ENCODE data around the gene SMAD3.
A peak's percentile ranks its signal among the peaks of the same experiment; 100 is the strongest.

The SMAD3 gene

GRCh38 chr15:67164811-67165253 lies 99.4 kb downstream of the SMAD3 start:
- peak; percentile 89 for DNase-seq

DNA sequence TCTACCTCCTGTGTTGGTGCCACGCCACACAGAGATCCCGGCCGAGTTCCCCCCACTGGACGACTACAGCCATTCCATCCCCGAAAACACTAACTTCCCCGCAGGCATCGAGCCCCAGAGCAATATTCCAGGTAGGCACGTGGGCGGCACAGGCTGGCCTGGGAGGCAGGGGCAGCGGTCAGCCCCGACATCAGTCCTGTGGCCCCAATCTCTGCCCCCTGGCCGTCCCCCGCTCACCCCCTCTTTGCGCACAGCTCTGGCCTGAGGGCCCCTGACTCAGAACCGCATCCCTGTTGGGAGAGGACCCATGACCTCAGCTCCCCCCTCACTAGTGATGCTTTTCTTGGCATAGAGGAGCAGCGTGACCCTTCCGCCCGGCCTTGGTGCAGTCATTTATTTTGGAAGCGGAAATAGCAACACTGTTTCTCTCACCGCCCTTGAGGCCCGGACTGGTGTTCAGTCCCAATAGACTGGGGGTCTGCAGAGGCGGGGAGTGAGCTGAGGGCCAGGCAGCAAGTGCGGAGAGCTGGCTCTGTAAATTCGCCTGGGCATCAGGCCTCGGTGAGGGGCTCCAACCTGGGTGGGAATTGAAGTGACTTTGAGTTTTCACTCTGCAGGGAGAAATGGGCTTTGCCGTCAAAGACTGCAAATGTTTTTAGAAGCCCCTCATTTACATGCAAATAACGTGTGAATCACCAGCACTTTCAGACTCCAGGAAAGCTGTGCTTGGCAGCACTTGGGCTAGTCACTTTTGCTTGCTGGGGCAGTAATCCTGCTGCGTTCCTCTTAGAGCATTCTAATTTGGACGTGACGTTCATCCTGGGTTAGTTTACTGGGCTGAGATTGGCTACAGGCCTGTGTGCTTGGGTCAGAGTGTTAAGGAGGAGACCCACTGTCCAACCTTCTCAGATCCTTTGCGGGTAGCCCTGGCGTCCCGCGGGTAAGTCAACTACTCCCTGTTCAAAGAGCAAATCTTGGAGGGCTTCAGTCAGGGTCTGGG lies 100.2 kb downstream of the SMAD3 start:
- no peak overlapping the region for H2AK5ac ChIP-seq (ENCODE audit: low read length)
- H2BK120ac ChIP-seq (ENCODE audit: low read depth, low read length): no peak overlapping the region
- H4K8ac ChIP-seq (ENCODE audit: low read depth, low read length): no peak overlapping the region
- H3K27me3 ChIP-seq (ENCODE audit: insufficient read depth, low read length, poor library complexity): no peaks in the 10 kb centered on the region
- no peak overlapping the region for H2BK15ac ChIP-seq (replicated peaks; ENCODE audit: low read depth)
- H3K79me1 ChIP-seq (ENCODE audit: low read length): peaks cover 2% of the 10 kb centered on the region
- H3K4ac ChIP-seq (ENCODE audit: low read depth, low read length): no peak overlapping the region
- no peak overlapping the region for H3K23ac ChIP-seq (ENCODE audit: low read length)
- no peak overlapping the region for H2BK5ac ChIP-seq (ENCODE audit: low read length)
- no peak overlapping the region for H3K4me3 ChIP-seq (ENCODE audit: low read length)
- no peak overlapping the region for H3K18ac ChIP-seq (ENCODE audit: low read length)
- no peak overlapping the region for H3K9ac ChIP-seq (ENCODE audit: low read length)
- peaks cover 12% of the 10 kb centered on the region for H3K4me1 ChIP-seq (ENCODE audit: control insufficient read depth, low read depth, low read length)
- no peak overlapping the region for H3K56ac ChIP-seq (ENCODE audit: low read length)
- no peaks in the 10 kb centered on the region for H3K36me3 ChIP-seq (ENCODE audit: control insufficient read depth, insufficient read depth, low read length)
- H4K5ac ChIP-seq (ENCODE audit: low read length): no peak overlapping the region
- no peaks in the 10 kb centered on the region for H3K79me2 ChIP-seq (ENCODE audit: control insufficient read depth, insufficient read depth, low read length)
- DNase-seq: peak; percentile 90
- no peak overlapping the region for H3K27ac ChIP-seq (ENCODE audit: low read depth, low read length)
- no CpG with 5 or more reads among the region's 34 CpGs for WGBS (ENCODE audit: extremely low coverage, insufficient coverage, low lambda C conversion rate)
- H3K4me2 ChIP-seq (ENCODE audit: low read length): no peak overlapping the region

More at GRCh38 chr15:67164811-67165253, 99.4 kb downstream of the SMAD3 start:
- no peak overlapping the region for H2BK5ac ChIP-seq (ENCODE audit: low read length)
- no peak overlapping the region for H2BK15ac ChIP-seq (replicated peaks; ENCODE audit: low read depth)
- H3K27ac ChIP-seq (ENCODE audit: low read depth, low read length): no peak overlapping the region
- H2AK5ac ChIP-seq (ENCODE audit: low read length): no peak overlapping the region
- peaks cover 12% of the 10 kb centered on the region for H3K4me1 ChIP-seq (ENCODE audit: control insufficient read depth, low read depth, low read length)
- H3K4ac ChIP-seq (ENCODE audit: low read depth, low read length): no peak overlapping the region
- H4K5ac ChIP-seq (ENCODE audit: low read length): no peak overlapping the region
- H3K36me3 ChIP-seq (ENCODE audit: control insufficient read depth, insufficient read depth, low read length): no peaks in the 10 kb centered on the region
- H3K56ac ChIP-seq (ENCODE audit: low read length): no peak overlapping the region
- H3K79me1 ChIP-seq (ENCODE audit: low read length): peaks cover 2% of the 10 kb centered on the region
- no CpG with 5 or more reads among the region's 17 CpGs for WGBS (ENCODE audit: extremely low coverage, insufficient coverage, low lambda C conversion rate)
- H3K4me2 ChIP-seq (ENCODE audit: low read length): no peak overlapping the region
- no peak overlapping the region for H3K23ac ChIP-seq (ENCODE audit: low read length)
- no peaks in the 10 kb centered on the region for H3K79me2 ChIP-seq (ENCODE audit: control insufficient read depth, insufficient read depth, low read length)
- no peak overlapping the region for H4K8ac ChIP-seq (ENCODE audit: low read depth, low read length)
- H3K4me3 ChIP-seq (ENCODE audit: low read length): no peak overlapping the region
- H2BK120ac ChIP-seq (ENCODE audit: low read depth, low read length): no peak overlapping the region
- no peak overlapping the region for H3K18ac ChIP-seq (ENCODE audit: low read length)
- no peak overlapping the region for H3K9ac ChIP-seq (ENCODE audit: low read length)
- H3K27me3 ChIP-seq (ENCODE audit: insufficient read depth, low read length, poor library complexity): no peaks in the 10 kb centered on the region

DNA sequence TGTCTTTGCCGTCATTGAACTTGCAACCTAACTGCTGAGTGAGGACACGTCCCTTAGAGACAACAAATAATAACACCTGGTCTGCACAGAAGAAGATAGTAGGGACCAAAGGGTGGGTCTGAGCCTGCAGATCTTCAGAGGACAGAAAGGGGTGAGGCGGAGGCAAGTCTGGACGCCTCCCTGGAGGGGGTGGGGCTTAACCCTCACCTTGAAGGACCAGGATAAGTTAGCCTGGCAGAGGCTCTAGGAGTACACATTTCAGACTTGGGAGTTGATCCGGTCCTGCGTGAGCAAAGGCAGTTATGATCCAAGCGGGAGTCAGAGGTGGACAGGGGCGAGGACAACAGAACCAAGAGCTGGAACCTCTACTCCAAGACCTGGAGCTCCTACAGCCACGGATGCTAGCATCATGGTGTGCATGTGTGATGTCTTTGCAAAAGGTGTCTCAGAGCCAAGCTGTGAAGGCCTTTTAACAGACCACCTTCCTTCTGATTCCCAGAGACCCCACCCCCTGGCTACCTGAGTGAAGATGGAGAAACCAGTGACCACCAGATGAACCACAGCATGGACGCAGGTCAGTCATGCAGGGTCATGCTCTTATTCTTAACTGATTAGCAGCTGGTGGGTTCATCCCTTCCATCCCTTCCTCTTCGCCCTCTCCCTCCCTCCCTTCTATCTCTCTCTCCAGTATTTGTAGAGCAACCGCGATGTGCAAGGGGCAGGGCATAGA lies 101.0 kb downstream of the SMAD3 start:
- H2AK5ac ChIP-seq (ENCODE audit: low read length): no peak overlapping the region
- H3K4me3 ChIP-seq (ENCODE audit: low read length): no peak overlapping the region
- DNase-seq: no peak
- no peak overlapping the region for H3K27ac ChIP-seq (ENCODE audit: low read depth, low read length)
- no peak overlapping the region for H3K9ac ChIP-seq (ENCODE audit: low read length)
- no peak overlapping the region for H2BK120ac ChIP-seq (ENCODE audit: low read depth, low read length)
- H4K8ac ChIP-seq (ENCODE audit: low read depth, low read length): no peak overlapping the region
- no peak overlapping the region for H3K56ac ChIP-seq (ENCODE audit: low read length)
- H4K5ac ChIP-seq (ENCODE audit: low read length): no peak overlapping the region
- no peak overlapping the region for H3K23ac ChIP-seq (ENCODE audit: low read length)
- H3K4ac ChIP-seq (ENCODE audit: low read depth, low read length): no peak overlapping the region
- peaks cover 12% of the 10 kb centered on the region for H3K4me1 ChIP-seq (ENCODE audit: control insufficient read depth, low read depth, low read length)
- peaks cover 2% of the 10 kb centered on the region for H3K79me1 ChIP-seq (ENCODE audit: low read length)
- no peaks in the 10 kb centered on the region for H3K36me3 ChIP-seq (ENCODE audit: control insufficient read depth, insufficient read depth, low read length)
- no peak overlapping the region for H2BK15ac ChIP-seq (replicated peaks; ENCODE audit: low read depth)
- H3K18ac ChIP-seq (ENCODE audit: low read length): no peak overlapping the region
- no peak overlapping the region for H3K4me2 ChIP-seq (ENCODE audit: low read length)
- H3K27me3 ChIP-seq (ENCODE audit: insufficient read depth, low read length, poor library complexity): no peaks in the 10 kb centered on the region
- no peak overlapping the region for H2BK5ac ChIP-seq (ENCODE audit: low read length)
- no peaks in the 10 kb centered on the region for H3K79me2 ChIP-seq (ENCODE audit: control insufficient read depth, insufficient read depth, low read length)
- no CpG with 5 or more reads among the region's 13 CpGs for WGBS (ENCODE audit: extremely low coverage, insufficient coverage, low lambda C conversion rate)

DNA sequence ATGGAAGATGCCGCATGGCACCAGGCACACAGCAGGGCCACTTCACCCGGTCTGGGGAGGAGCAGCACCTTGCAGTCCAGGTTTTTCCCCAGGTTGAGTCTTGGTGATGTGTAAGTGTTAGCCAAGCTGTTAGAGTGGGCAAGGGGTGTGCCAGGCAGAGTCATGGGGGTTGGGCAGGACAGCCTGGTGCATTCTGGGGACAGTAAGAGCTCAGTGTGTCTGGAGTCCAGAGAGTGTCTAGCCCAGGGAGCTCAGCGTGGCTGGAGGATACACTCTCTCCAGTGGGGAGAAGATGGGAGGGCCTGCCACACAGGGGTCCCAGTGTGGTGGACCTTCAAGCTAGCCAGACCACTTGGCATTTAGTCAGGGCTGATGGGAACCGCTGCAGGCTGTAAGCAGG lies 101.7 kb downstream of the SMAD3 start:
- no peak overlapping the region for H2AK5ac ChIP-seq (ENCODE audit: low read length)
- H3K79me1 ChIP-seq (ENCODE audit: low read length): peaks cover 2% of the 10 kb centered on the region
- no peak overlapping the region for H2BK120ac ChIP-seq (ENCODE audit: low read depth, low read length)
- no peaks in the 10 kb centered on the region for H3K79me2 ChIP-seq (ENCODE audit: control insufficient read depth, insufficient read depth, low read length)
- no peak overlapping the region for H4K5ac ChIP-seq (ENCODE audit: low read length)
- H3K4me2 ChIP-seq (ENCODE audit: low read length): no peak overlapping the region
- no peak overlapping the region for H3K18ac ChIP-seq (ENCODE audit: low read length)
- no peak overlapping the region for H3K27ac ChIP-seq (ENCODE audit: low read depth, low read length)
- WGBS (ENCODE audit: extremely low coverage, insufficient coverage, low lambda C conversion rate): no CpG with 5 or more reads among the region's 4 CpGs
- H4K8ac ChIP-seq (ENCODE audit: low read depth, low read length): no peak overlapping the region
- no peak overlapping the region for H3K4ac ChIP-seq (ENCODE audit: low read depth, low read length)
- no peak overlapping the region for H3K9ac ChIP-seq (ENCODE audit: low read length)
- H2BK5ac ChIP-seq (ENCODE audit: low read length): no peak overlapping the region
- no peak for DNase-seq
- no peak overlapping the region for H3K23ac ChIP-seq (ENCODE audit: low read length)
- H3K27me3 ChIP-seq (ENCODE audit: insufficient read depth, low read length, poor library complexity): no peaks in the 10 kb centered on the region
- no peak overlapping the region for H2BK15ac ChIP-seq (replicated peaks; ENCODE audit: low read depth)
- peaks cover 12% of the 10 kb centered on the region for H3K4me1 ChIP-seq (ENCODE audit: control insufficient read depth, low read depth, low read length)
- H3K56ac ChIP-seq (ENCODE audit: low read length): no peak overlapping the region
- no peak overlapping the region for H3K4me3 ChIP-seq (ENCODE audit: low read length)
- H3K36me3 ChIP-seq (ENCODE audit: control insufficient read depth, insufficient read depth, low read length): no peaks in the 10 kb centered on the region

DNA sequence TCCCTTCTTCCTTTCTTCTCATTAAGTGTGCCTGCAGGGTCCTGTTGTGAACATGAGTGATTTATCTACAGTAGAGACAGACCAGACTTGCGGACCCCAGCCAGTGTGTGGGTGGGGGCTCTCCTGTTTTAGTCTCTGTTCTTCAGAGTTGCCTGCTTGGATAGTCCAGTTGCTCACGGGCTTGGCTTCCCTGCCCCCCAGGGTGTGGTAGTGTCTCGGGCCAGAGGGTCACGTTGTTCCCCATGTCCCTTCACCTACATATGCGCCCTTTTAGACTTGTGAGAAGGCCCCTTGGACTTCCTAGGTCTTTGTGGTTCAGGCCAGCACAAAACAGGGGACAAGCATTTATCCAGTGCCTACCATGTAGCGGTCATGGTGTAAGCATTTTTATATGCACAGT lies 103.3 kb downstream of the SMAD3 start:
- Histone ChIP-seq H3K27ac (ENCODE audit: low read depth, low read length) (no peak overlapping the region), H3K4me3 (ENCODE audit: low read length) (no peak overlapping the region), H3K9ac (ENCODE audit: low read length) (no peak overlapping the region), H4K5ac (ENCODE audit: low read length) (no peak overlapping the region), H3K27me3 (ENCODE audit: insufficient read depth, low read length, poor library complexity) (no peaks in the 10 kb centered on the region), H3K4me2 (ENCODE audit: low read length) (no peak overlapping the region), H2AK5ac (ENCODE audit: low read length) (no peak overlapping the region), H2BK15ac (replicated peaks; ENCODE audit: low read depth) (no peak overlapping the region), H3K36me3 (ENCODE audit: control insufficient read depth, insufficient read depth, low read length) (no peaks in the 10 kb centered on the region), H3K4me1 (ENCODE audit: control insufficient read depth, low read depth, low read length) (peaks cover 12% of the 10 kb centered on the region), H3K18ac (ENCODE audit: low read length) (no peak overlapping the region), H3K79me2 (ENCODE audit: control insufficient read depth, insufficient read depth, low read length) (no peaks in the 10 kb centered on the region), H2BK5ac (ENCODE audit: low read length) (no peak overlapping the region), H4K8ac (ENCODE audit: low read depth, low read length) (no peak overlapping the region), H3K79me1 (ENCODE audit: low read length) (no peaks in the 10 kb centered on the region), H3K4ac (ENCODE audit: low read depth, low read length) (no peak overlapping the region), H3K56ac (ENCODE audit: low read length) (no peak overlapping the region), H2BK120ac (ENCODE audit: low read depth, low read length) (no peak overlapping the region), H3K23ac (ENCODE audit: low read length) (no peak overlapping the region)
- WGBS (ENCODE audit: extremely low coverage, insufficient coverage, low lambda C conversion rate): no CpG with 5 or more reads among the region's 6 CpGs
- DNase-seq: no peak

Measured in mesendoderm (in vitro differentiated cells).